Loucy (cell line): ENCODE data around the gene TMEM181.
"Not testable (repeated sequence)": the region's sequence is repeated elsewhere in the genome, so short reads cannot be mapped to it uniquely, and the experiment has no call there.

ENCODE experiments used
- CTCF ChIP-seq: fragments of 200-600 bp; sonication (generic); conservative IDR thresholded peaks from 2 replicates; pipeline ENCODE4 v1.5.1; 2014; ENCODE audit warnings: mild to moderate bottlenecking, antibody characterized with exemption, low read length
- EZH2phosphoT487 ChIP-seq: fragments of 200-600 bp; IDR thresholded peaks from 2 replicates; pipeline ENCODE4 v1.6.1; 2018; ENCODE audit warnings: antibody characterized with exemption, mild to moderate bottlenecking, moderate library complexity, borderline replicate concordance

GRCh38 chr6:158527858-158528257, 32.0 kb upstream of the TMEM181 start:
- not testable (repeated sequence) for TF ChIP-seq CTCF, EZH2phosphoT487
